HepG2 (cell line): ENCODE data around the gene GPD1. TPM values are rescaled to one million over a fixed set of nuclear protein-coding genes. Genes with fewer than 3 reads are reported as not detected.

ENCODE experiments used
- BCL6 ChIP-seq: IDR thresholded peaks from 2 replicates; pipeline ENCODE4 v1.6.1; 2016; ENCODE audit warnings: missing genetic modification reagents, missing compliant biosample characterization
- BORCS8-MEF2B ChIP-seq: sonication (generic); formaldehyde crosslinking; IDR thresholded peaks from 2 replicates; pipeline ENCODE4 v1.8.0; 2022; ENCODE audit warnings: mild to moderate bottlenecking, missing genetic modification reagents
- FOXC1 ChIP-seq: sonication (generic); formaldehyde crosslinking; IDR thresholded peaks from 2 replicates; pipeline ENCODE4 v1.8.0; 2022; ENCODE audit warnings: mild to moderate bottlenecking, missing genetic modification reagents, borderline replicate concordance
- HDAC2 ChIP-seq: sonication (generic); formaldehyde crosslinking; IDR thresholded peaks from 2 replicates; pipeline ENCODE4 v1.4.0; 2020; ENCODE audit warnings: missing genetic modification reagents
- HNF4A ChIP-seq: sonication (generic); formaldehyde crosslinking; IDR thresholded peaks from 2 replicates; pipeline ENCODE4 v1.4.0; 2020; ENCODE audit warnings: missing genetic modification reagents
- HOXA5 ChIP-seq: sonication (generic); formaldehyde crosslinking; IDR thresholded peaks from 2 replicates; pipeline ENCODE4 v1.4.0; 2020; ENCODE audit warnings: missing genetic modification reagents
- KDM5B ChIP-seq: sonication (generic); formaldehyde crosslinking; IDR thresholded peaks from 2 replicates; pipeline ENCODE4 v1.4.0; 2020; ENCODE audit warnings: missing genetic modification reagents, mild to moderate bottlenecking, borderline replicate concordance
- KLF9 ChIP-seq: IDR thresholded peaks from 2 replicates; pipeline ENCODE4 v1.6.1; 2016; ENCODE audit warnings: low read depth
- MAZ ChIP-seq, 2 experiments: sonication (generic) in 1 of 2; formaldehyde crosslinking in 1 of 2; IDR thresholded peaks; 2 replicates each; pipeline versions ENCODE4 v1.5.0 to v1.6.1; 2012 to 2020; ENCODE audit warnings: low read depth in 2 of 2, mild to moderate bottlenecking in 2 of 2, borderline replicate concordance in 1 of 2, improper control_type of control experiment in 1 of 2, low read length in 1 of 2, missing genetic modification reagents in 1 of 2, moderate library complexity in 1 of 2
- NFIB ChIP-seq: sonication (generic); formaldehyde crosslinking; IDR thresholded peaks from 2 replicates; pipeline ENCODE4 v1.9.0; 2021; ENCODE audit warnings: missing genetic modification reagents, mild to moderate bottlenecking, borderline replicate concordance
- NONO ChIP-seq, 2 experiments: fragments of 450-650 bp in 1 of 2; sonication (generic) in 1 of 2; formaldehyde crosslinking in 1 of 2; IDR thresholded peaks in 1 of 2; conservative IDR thresholded peaks in 1 of 2; 2 replicates each; pipeline versions ENCODE4 v1.6.1 to v1.8.0; 2017 to 2022; ENCODE audit warnings: mild to moderate bottlenecking in 1 of 2, missing genetic modification reagents in 1 of 2, moderate library complexity in 1 of 2
- PHF8 ChIP-seq: sonication (generic); formaldehyde crosslinking; IDR thresholded peaks from 2 replicates; pipeline ENCODE4 v1.5.0; 2020; ENCODE audit warnings: missing genetic modification reagents
- POLR2A ChIP-seq, 2 experiments: IDR thresholded peaks; 2 replicates each; pipeline ENCODE4 v1.6.1; 2011; ENCODE audit warnings: low read depth in 2 of 2, low read length in 2 of 2, mild to moderate bottlenecking in 1 of 2, moderate library complexity in 1 of 2; ENCODE audit not compliant: insufficient read depth in 1 of 2
- RFX1 ChIP-seq: fragments of 450-650 bp; IDR thresholded peaks from 2 replicates; pipeline ENCODE4 v1.6.1; 2017
- SP4 ChIP-seq: sonication (generic); formaldehyde crosslinking; IDR thresholded peaks from 2 replicates; pipeline ENCODE4 v1.8.1; 2023; ENCODE audit warnings: mild to moderate bottlenecking, missing genetic modification reagents
- TARDBP ChIP-seq: sonication (generic); formaldehyde crosslinking; IDR thresholded peaks from 2 replicates; pipeline ENCODE4 v1.8.0; 2022; ENCODE audit warnings: mild to moderate bottlenecking, missing genetic modification reagents
- YEATS4 ChIP-seq: sonication (generic); formaldehyde crosslinking; IDR thresholded peaks from 2 replicates; pipeline ENCODE4 v1.4.0; 2020; ENCODE audit warnings: missing genetic modification reagents, borderline replicate concordance
- ZNF180 ChIP-seq: sonication (generic); formaldehyde crosslinking; IDR thresholded peaks from 2 replicates; pipeline ENCODE4 v1.4.0; 2020; ENCODE audit warnings: low read depth, missing genetic modification reagents, borderline replicate concordance
- ZNF253 ChIP-seq: sonication (generic); formaldehyde crosslinking; IDR thresholded peaks from 2 replicates; pipeline ENCODE4 v1.8.0; 2022; ENCODE audit warnings: mild to moderate bottlenecking, missing genetic modification reagents, borderline replicate concordance
- polyA plus RNA-seq, 8 experiments: library from polyadenylated mRNA; depleted of rRNA in 3 of 8; stranded (reverse) in 7 of 8; unstranded in 1 of 8; fragments of >200 nt; fragmentation: Illumina TruSeq in 4 of 8; extraction: Trizol in 4 of 8; gene quantifications; 2 replicates each; pipeline versions ENCODE4 v1.2.1 to v1.2.3, GENCODE V29; 2011 to 2016; ENCODE audit warnings: low read depth in 4 of 8, missing spikeins in 1 of 8, mixed read lengths in 1 of 8; ENCODE audit not compliant: insufficient read depth in 1 of 8
- total RNA-seq, 5 experiments: library from RNA; depleted of rRNA; stranded (reverse); fragments of >200 nt; fragmentation: Illumina TruSeq; extraction: Trizol; gene quantifications; 2 replicates each; pipeline ENCODE4 v1.2.3, GENCODE V29; 2016; ENCODE audit warnings: low read depth in 1 of 5
- TF ChIP-seq, protein P1 (sequence below): sonication (generic); formaldehyde crosslinking; IDR thresholded peaks from 2 replicates; pipeline ENCODE4 v1.5.1; 2020; ENCODE audit warnings: missing genetic modification reagents, mild to moderate bottlenecking, borderline replicate concordance
- TF ChIP-seq, protein P2 (sequence below): sonication (generic); formaldehyde crosslinking; IDR thresholded peaks from 2 replicates; pipeline ENCODE4 v1.5.1; 2020; ENCODE audit warnings: missing genetic modification reagents, mild to moderate bottlenecking, borderline replicate concordance
- TF ChIP-seq, protein P3 (sequence below): sonication (generic); formaldehyde crosslinking; IDR thresholded peaks from 2 replicates; pipeline ENCODE4 v1.8.0; 2022; ENCODE audit warnings: missing genetic modification reagents, mild to moderate bottlenecking, borderline replicate concordance
- TF ChIP-seq, protein P4 (sequence below): sonication (generic); formaldehyde crosslinking; IDR thresholded peaks from 2 replicates; pipeline ENCODE4 v1.8.0; 2022; ENCODE audit warnings: mild to moderate bottlenecking, missing genetic modification reagents, moderate library complexity

GPD1 gene
- total and polyA plus RNA-seq, 2 of the 13 experiments (the other 11 are each of a cell fraction or from before 2014, with no cell fraction given): 3.7 to 30.6 TPM

DNA sequence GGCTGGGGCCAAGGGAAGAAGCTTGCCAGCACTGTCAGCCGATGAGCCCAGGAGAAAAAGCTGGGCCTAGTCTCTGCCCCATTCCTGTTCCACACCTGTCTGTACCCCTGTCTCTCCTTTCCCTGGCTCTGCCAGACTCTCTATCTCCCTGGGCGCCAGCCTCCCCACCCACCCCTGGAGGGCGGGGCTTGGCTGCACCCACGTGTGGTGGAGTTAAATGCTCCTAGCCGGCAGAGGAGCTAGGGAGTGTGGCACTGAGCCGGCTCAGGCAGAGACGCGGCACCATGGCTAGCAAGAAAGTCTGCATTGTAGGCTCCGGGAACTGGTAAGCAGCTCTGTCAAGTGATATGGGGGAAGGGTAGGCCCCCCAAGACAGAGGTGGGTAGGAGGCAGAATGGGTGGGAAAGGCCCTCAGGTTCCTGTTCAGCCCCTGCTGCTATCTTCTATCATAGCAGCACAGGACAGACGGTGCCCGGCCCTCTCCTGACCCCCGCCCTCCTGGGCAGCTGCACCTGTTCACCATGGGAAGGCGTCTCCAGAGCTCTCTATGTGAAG, at the start of gene GPD1 (continued):
- TF ChIP-seq NFIB (CRISPR knock-in tag) (no peak), FOXC1 (0 out of 2 replicates have a peak, but pooled peaks have one; percentile 22), TARDBP (CRISPR knock-in tag) (no peak), BCL6 (CRISPR knock-in tag) (0 out of 2 replicates have a peak, but pooled peaks have one; percentile 11), HOXA5 (peak; percentile 37; the same call in 1 of the 2 replicates), MAZ (IDR thresholded peaks at IDR 0.05; ENCODE audit: borderline replicate concordance, low read depth, low read length) (peak; percentile 46; the same call in 1 of the 2 replicates), MAZ (CRISPR knock-in tag; IDR thresholded peaks at IDR 0.05; ENCODE audit: low read depth) (no peak), HDAC2 (CRISPR knock-in tag) (0 out of 2 replicates have a peak, but pooled peaks have one; percentile 31), ZNF180 (CRISPR knock-in tag) (no peak), SP4 (CRISPR knock-in tag) (no peak), KDM5B (CRISPR knock-in tag) (no peak; the same call in 1 of the 2 replicates), KLF9 (CRISPR knock-in tag) (0 out of 2 replicates have a peak, but pooled peaks have one; percentile 2), HNF4A (CRISPR knock-in tag) (0 out of 2 replicates have a peak, but pooled peaks have one; percentile 3), RFX1 (no peak), ZNF253 (CRISPR knock-in tag) (0 out of 2 replicates have a peak, but pooled peaks have one; percentile 48), POLR2A (IDR thresholded peaks at IDR 0.05; ENCODE audit: insufficient read depth in 1 of 2, low read depth in 2 of 2, low read length in 2 of 2) (peak in 1 of 2 experiments; percentile 87; a peak in 2 of 4 replicates), PHF8 (CRISPR knock-in tag) (peak; percentile 25; the same call in 1 of the 2 replicates), NONO (IDR thresholded peaks at IDR 0.05) (no peak), NONO (CRISPR knock-in tag; conservative IDR thresholded peaks at IDR 0.05) (0 out of 2 replicates have a peak, but pooled peaks have one; percentile 27), YEATS4 (CRISPR knock-in tag) (peak; percentile 52), BORCS8-MEF2B (CRISPR knock-in tag) (0 out of 2 replicates have a peak, but pooled peaks have one; percentile 21)
- TF ChIP-seq, protein P1, sequence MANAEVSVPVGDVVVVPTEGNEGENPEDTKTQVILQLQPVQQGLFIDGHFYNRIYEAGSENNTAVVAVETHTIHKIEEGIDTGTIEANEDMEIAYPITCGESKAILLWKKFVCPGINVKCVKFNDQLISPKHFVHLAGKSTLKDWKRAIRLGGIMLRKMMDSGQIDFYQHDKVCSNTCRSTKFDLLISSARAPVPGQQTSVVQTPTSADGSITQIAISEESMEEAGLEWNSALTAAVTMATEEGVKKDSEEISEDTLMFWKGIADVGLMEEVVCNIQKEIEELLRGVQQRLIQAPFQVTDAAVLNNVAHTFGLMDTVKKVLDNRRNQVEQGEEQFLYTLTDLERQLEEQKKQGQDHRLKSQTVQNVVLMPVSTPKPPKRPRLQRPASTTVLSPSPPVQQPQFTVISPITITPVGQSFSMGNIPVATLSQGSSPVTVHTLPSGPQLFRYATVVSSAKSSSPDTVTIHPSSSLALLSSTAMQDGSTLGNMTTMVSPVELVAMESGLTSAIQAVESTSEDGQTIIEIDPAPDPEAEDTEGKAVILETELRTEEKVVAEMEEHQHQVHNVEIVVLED: no peak
- TF ChIP-seq, protein P2, sequence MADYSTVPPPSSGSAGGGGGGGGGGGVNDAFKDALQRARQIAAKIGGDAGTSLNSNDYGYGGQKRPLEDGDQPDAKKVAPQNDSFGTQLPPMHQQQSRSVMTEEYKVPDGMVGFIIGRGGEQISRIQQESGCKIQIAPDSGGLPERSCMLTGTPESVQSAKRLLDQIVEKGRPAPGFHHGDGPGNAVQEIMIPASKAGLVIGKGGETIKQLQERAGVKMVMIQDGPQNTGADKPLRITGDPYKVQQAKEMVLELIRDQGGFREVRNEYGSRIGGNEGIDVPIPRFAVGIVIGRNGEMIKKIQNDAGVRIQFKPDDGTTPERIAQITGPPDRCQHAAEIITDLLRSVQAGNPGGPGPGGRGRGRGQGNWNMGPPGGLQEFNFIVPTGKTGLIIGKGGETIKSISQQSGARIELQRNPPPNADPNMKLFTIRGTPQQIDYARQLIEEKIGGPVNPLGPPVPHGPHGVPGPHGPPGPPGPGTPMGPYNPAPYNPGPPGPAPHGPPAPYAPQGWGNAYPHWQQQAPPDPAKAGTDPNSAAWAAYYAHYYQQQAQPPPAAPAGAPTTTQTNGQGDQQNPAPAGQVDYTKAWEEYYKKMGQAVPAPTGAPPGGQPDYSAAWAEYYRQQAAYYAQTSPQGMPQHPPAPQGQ (CRISPR knock-in tag): no peak
- TF ChIP-seq, protein P3, sequence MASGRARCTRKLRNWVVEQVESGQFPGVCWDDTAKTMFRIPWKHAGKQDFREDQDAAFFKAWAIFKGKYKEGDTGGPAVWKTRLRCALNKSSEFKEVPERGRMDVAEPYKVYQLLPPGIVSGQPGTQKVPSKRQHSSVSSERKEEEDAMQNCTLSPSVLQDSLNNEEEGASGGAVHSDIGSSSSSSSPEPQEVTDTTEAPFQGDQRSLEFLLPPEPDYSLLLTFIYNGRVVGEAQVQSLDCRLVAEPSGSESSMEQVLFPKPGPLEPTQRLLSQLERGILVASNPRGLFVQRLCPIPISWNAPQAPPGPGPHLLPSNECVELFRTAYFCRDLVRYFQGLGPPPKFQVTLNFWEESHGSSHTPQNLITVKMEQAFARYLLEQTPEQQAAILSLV (CRISPR knock-in tag): 0 out of 2 replicates have a peak, but pooled peaks have one; percentile 13
- TF ChIP-seq, protein P4, sequence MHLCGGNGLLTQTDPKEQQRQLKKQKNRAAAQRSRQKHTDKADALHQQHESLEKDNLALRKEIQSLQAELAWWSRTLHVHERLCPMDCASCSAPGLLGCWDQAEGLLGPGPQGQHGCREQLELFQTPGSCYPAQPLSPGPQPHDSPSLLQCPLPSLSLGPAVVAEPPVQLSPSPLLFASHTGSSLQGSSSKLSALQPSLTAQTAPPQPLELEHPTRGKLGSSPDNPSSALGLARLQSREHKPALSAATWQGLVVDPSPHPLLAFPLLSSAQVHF (CRISPR knock-in tag): no peak
